KBM-7 (cell line): ENCODE data around the gene PLCG1.
A peak's percentile ranks its signal among the peaks of the same experiment; 100 is the strongest.

Experiments used
- DNase-seq: peaks from one replicate; pipeline ENCODE4 v3.0.0-alpha.2; 2015
- in situ Hi-C: fragments of 300-500 bp; cut with MboI; formaldehyde crosslinking; loops from 2 replicates; pipeline ENCODE4 v1.14.3; 2020; ENCODE audit warnings: low sequenced_read_pairs, low pct_unique_long_range_greater_than_20kb, mixed read lengths

Gene PLCG1

GRCh38 chr20:41140226-41141133, 3.1 kb downstream of the PLCG1 start:
- DNase-seq: no peak
- in situ Hi-C loops: no loop called here

- in situ Hi-C loops: no loop called here
- DNase-seq: no peak
Observed at GRCh38 chr20:41141153-41141815, 3.9 kb downstream of the PLCG1 start.

GRCh38 chr20:41142245-41142644, 4.9 kb downstream of the PLCG1 start:
- no peak for DNase-seq
- in situ Hi-C loops: no loop called here

GRCh38 chr20:41142919-41143318, 5.6 kb downstream of the PLCG1 start:
- in situ Hi-C loops: no loop called here
- peak; percentile 61 for DNase-seq

GRCh38 chr20:41143354-41143753, 6.0 kb downstream of the PLCG1 start:
- no peak for DNase-seq
- in situ Hi-C loops: no loop called here

- in situ Hi-C loops: no loop called here
- no peak for DNase-seq
Observed at GRCh38 chr20:41145317-41145716, 8.0 kb downstream of the PLCG1 start.

GRCh38 chr20:41145821-41146620, 8.7 kb downstream of the PLCG1 start:
- DNase-seq: no peak
- in situ Hi-C loops: no loop called here

- in situ Hi-C loops: no loop called here
Observed at GRCh38 chr20:41147767-41148191, 10.4 kb downstream of the PLCG1 start.

GRCh38 chr20:41148942-41149341, 11.6 kb downstream of the PLCG1 start:
- in situ Hi-C loops: no loop called here
- no peak for DNase-seq

More at GRCh38 chr20:41147767-41148191, 10.4 kb downstream of the PLCG1 start:
- DNase-seq: no peak

GRCh38 chr20:41150664-41151063, 13.3 kb downstream of the PLCG1 start:
- in situ Hi-C loops: no loop called here

GRCh38 chr20:41151134-41151869, 14.0 kb downstream of the PLCG1 start:
- no peak for DNase-seq
- in situ Hi-C loops: no loop called here

More at GRCh38 chr20:41150664-41151063, 13.3 kb downstream of the PLCG1 start:
- DNase-seq: peak; percentile 83

- in situ Hi-C loops: no loop called here
- DNase-seq: no peak
Observed at GRCh38 chr20:41152108-41152757, 14.9 kb downstream of the PLCG1 start.

- in situ Hi-C loops: no loop called here
- no peak for DNase-seq
Observed at GRCh38 chr20:41154436-41155176, 17.3 kb downstream of the PLCG1 start.

- no peak for DNase-seq
- in situ Hi-C loops: no loop called here
Observed at GRCh38 chr20:41155261-41155660, 17.9 kb downstream of the PLCG1 start.

- in situ Hi-C loops: no loop called here
Observed at GRCh38 chr20:41158082-41158625, 20.8 kb downstream of the PLCG1 start.

GRCh38 chr20:41159547-41159946, 22.2 kb downstream of the PLCG1 start:
- in situ Hi-C loops: no loop called here

More at GRCh38 chr20:41158082-41158625, 20.8 kb downstream of the PLCG1 start:
- DNase-seq: no peak

GRCh38 chr20:41160686-41161085, 23.3 kb downstream of the PLCG1 start:
- DNase-seq: no peak
- in situ Hi-C loops: no loop called here

More at GRCh38 chr20:41159547-41159946, 22.2 kb downstream of the PLCG1 start:
- no peak for DNase-seq
